K562 treated with DMSO at 1 percent for 12 hours (cell line): ENCODE measurements around the gene CCDC117. TPM values are rescaled to one million over a fixed set of nuclear protein-coding genes. Genes with fewer than 3 reads are reported as not detected.

Experiments used
- total RNA-seq: library from RNA; unstranded; fragments of 300-600 nt; gene quantifications from 2 replicates; pipeline ENCODE4 v1.2.3, GENCODE V29; 2022; ENCODE audit not compliant: insufficient read depth

Gene CCDC117
- total RNA-seq: 7.6 and 21.8 TPM in 2 replicates

GRCh38 chr22:28772633-28773460 is at the start of gene CCDC117:
Gene CCDC117 (plus strand): TSS chr22:28772695. CDS start chr22:28772850, 155 bp downstream.

GRCh38 chr22:28741785-28742561 is 30.5 kb upstream of the CCDC117 start, which contains the start of the genes CHEK2 and HSCB:
Gene CHEK2 (minus strand): TSS chr22:28741820. CDS start chr22:28734721, 7,099 bp downstream.
Gene HSCB (plus strand): TSS chr22:28742039. CDS start chr22:28742096, 57 bp downstream.

DNA sequence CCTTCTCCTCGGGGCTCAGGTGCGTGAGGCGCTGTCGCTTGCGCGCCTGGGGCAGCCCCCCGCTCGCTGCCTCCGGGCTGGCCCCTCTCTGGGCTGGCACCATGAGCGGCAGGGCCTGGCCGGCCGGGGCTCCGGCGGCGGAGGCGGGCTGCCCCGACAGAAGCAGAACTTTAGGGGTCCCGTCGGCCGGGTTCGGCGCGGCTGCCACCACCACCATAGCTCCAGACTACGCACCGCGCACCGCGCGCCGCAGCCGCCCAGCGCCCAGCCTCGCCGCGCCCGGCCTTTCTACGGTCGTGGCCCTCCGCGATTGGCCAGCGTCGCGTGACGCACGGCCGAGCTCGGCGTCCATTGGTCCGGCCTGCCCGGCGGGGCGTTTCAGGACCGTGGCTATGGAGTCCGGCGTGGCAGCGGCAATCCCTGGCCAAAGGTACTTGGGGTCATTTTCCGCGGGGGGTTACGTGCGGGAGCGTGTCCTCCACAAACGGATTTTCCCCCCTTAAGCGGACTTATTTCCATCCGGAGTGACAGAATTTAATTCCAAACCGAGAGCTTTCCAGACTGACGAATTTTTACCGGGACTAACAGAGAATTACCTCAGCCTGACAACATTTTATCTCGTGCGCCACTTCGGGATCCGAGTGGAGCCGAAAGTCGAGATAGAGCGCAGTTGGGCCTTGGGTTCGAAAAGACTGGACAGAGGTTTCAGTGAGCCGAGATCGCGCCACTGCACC is 28.0 kb downstream of the CCDC117 start, which contains the start of gene XBP1:
Gene XBP1, minus strand, starts transcription at position 262 of the 734 bp plus-strand sequence.

Other genes with a start within 250 kb of the CCDC117 start
- gene TTC28, start 92.9 kb upstream of the CCDC117 start, total RNA-seq: 2.2 and 13.3 TPM in 2 replicates
- 38.1 and 54.9 TPM in 2 replicates for gene CHEK2, start 30.9 kb upstream of the CCDC117 start, total RNA-seq
- gene HSCB, start 30.7 kb upstream of the CCDC117 start, total RNA-seq: 8.2 and 12.1 TPM in 2 replicates
- 132 and 176 TPM in 2 replicates for gene XBP1, start 27.9 kb downstream of the CCDC117 start, total RNA-seq
- 1.1 and 2.9 TPM in 2 replicates for gene ZNRF3, start 110.9 kb downstream of the CCDC117 start, total RNA-seq